GM21360 (cell line): ENCODE results near the gene RNFT2.

Experiments used
- ATAC-seq: cut with Tn5 transposase; IDR thresholded peaks from one replicate; pipeline ENCODE4 v1.9.1; 2021; ENCODE audit warnings: mild to moderate bottlenecking, moderate library complexity; ENCODE audit not compliant: unreplicated experiment

Gene RNFT2

GRCh38 chr12:116709768-116710167, 28.3 kb upstream of the RNFT2 start:
- no peak for ATAC-seq

GRCh38 chr12:116710370-116711150, 27.6 kb upstream of the RNFT2 start:
- no peak for ATAC-seq

DNA sequence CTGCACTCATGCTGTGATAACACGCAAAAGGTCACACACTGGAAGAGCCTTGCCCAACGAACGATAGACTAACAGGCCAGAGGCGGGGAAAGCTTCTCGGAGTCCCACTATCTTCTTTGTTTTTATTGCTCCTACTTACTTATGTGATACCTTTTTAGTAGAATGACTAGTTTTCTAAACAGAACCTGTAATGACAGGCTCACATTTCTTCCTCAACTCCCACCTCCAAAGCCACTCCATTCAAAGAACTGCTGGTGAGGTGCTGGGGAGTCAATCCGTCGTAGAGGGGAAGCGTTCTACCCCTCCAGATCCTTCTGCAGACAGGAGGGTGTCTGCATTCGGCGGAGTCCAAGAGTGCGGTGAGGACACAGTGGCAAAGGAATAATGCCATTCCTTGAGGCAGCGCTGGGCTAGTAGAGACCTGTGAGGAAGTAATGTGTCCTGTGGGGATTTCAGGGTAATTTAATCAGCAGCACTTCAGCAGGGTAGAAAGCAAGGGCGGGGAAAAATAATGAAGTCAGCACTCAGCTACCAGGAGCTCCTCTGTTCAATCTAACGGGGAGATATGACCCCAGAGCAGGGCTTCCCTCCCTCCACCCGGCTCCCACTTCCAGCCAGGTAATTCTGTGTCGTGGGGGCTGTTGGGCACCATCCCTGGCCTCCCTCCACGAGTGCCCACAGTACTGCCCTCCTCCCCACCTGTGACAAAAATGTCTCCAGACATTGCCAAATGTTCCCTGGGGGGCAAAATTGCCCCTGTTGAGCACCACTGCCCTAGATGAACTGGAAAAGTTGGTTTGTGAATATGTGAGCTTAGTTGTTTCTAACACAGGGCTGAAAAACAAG, 25.4 kb upstream of the RNFT2 start:
- ATAC-seq: no peak

DNA sequence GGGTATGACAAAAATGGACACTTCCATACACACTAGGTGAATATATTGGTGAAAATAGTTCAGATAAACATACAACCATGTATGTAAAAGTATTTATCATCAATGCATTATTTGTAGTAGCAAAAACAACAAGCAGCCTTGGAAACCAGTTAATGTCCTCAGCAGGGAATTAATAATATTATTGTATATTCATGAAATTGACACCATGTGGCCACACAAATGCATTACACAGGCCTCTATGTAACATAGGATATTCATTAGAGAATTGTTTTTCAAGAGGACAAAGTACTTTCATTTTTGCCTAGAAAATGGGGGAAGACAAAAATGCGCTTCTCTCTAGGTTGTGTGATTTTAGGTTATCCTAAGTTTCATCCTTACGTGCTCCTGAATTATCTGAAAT, 24.6 kb upstream of the RNFT2 start:
- ATAC-seq: no peak

DNA sequence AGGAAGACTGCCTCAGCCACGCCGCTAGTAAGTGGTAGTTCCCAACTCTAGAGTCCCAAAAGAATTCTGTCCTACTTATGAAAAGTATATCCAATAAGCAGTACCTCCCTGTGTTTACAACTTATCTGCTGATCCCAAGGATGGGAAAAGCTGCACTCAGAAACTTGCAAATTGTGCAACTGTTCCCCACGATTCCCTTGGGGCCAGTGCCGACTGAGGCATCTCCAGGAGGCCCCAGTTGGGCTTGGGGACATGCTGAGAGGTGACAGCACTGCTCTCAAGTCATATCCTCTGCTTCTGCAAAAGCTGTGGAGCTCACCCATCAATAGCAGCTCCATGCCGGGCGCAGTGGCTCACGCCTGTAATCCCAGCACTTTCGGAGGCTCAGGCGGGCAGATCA, 23.9 kb upstream of the RNFT2 start:
- no peak for ATAC-seq

DNA sequence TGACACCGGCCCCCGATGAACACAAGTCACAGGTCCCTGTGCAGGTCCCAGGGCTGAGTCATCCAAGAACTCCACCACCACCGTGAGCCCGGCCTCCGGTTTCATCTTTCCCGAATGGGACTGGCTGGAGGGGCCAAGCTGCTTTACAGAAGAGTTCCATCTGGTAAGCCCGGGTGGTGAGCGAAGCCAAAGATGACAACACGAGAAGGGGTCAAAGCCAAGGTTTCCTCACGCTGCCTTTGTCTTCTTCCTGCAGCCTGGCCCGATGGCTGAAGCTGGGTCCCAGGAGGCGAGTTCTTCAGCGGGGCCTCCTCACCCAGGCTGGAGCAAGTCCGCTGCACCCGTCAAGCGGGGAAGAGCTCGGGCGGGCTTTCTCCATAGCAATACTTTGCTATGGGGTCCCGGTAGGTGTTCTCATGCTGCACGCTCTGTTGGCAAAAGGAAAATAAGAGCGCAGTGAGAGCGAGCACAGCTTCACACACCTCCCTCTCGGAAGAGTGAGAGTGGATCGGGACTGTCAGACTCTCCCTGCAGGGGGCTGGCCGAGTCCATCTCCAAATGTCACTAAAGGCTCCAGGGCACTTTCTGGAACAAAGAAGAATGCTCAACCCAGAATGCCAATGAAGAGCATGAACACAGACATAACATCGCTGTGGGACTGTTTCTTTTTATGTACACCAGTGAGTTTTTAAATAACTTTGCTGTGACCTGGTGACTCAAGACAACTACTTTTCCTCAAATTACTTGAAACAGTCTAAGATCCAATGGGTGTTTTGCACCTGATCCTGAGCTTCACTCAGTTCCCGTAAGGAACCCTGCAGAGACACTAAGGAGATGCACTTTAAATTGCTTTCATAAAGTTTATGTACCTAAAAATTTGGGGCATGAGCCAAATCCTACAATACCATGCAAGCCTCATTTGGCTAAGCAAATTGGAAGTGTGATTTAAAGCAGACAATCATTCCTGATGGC, 20.4 kb upstream of the RNFT2 start:
- no peak for ATAC-seq

DNA sequence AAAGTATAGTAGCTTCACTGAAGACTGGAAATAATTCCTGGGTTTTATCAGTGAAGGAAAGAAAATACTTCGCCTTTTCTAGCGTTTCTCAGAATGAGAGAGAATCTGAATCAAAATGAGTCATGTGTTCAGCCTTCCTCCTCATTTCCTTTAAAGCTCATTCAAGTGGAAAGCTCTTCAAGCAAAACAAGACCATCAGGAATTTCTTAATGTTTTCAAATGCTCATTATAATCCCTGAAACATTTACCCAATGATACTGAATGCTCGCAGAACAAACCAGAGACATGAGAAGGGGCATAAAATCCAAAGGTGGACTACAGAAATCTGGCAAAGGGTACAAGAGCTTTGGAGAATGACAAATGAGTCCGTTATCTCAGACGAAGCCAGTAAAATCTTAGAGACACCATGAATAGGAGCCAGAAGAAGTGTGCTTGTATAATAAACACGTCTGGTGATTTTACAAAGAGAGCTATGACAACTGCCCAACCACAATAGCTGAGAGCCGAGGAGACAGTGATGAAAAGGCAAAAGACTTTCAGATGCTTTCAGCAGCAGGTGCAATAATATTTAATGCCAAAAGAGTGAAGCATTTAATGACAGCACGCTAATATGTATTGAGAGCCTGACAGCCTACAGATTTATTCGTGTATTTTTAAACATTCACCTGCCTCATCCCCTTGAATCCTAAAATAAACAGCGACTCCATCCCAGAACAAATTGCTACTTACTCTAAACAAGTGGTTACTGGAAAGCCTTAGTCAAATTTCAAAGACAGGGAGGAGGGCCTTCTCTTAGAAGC, 19.3 kb upstream of the RNFT2 start:
- no peak for ATAC-seq

GRCh38 chr12:116719731-116720528, 18.2 kb upstream of the RNFT2 start:
- ATAC-seq: no peak

DNA sequence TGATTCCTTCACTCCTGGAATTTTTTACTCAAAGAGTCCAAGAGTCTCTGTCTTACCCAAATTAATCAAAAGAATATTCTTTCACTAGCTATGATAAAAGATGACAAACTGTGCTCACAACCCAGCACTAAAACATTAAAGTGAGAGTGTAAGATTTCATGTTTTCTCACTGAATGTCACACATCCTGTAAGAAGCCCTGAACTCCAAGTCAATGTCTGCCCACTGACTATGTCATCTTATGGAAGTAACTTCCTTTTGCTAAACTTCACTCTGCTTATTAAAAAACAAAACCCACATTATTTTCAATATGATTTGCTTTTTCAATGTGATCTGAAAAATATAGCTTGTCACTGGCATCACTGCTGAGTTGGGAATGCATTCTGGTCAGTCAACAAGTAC, 15.9 kb upstream of the RNFT2 start:
- no peak for ATAC-seq

DNA sequence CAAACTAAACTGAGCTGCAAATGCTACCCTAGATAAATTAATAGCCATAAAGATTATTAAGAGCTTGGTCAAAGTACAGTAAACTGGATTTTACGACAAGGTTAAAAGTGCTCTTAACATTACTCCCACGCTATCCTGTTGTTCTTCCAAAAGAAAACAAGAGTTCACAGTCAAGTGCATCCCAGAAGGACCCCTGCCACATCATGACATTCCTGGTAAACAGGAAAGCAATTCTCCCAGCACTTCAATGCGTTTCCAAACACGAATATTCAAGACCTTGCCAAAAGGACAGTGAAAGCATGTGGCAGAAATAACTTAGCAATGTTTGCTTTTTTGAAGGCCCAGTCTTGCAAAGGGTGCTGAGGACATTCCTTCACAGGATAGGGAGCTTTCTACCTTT, 11.4 kb upstream of the RNFT2 start:
- ATAC-seq: no peak

- ATAC-seq: no peak
Observed at GRCh38 chr12:116727261-116727660, 10.9 kb upstream of the RNFT2 start.

- ATAC-seq: no peak
Observed at GRCh38 chr12:116727891-116728290, 10.2 kb upstream of the RNFT2 start.

GRCh38 chr12:116731801-116732200, 6.3 kb upstream of the RNFT2 start:
- no peak for ATAC-seq

DNA sequence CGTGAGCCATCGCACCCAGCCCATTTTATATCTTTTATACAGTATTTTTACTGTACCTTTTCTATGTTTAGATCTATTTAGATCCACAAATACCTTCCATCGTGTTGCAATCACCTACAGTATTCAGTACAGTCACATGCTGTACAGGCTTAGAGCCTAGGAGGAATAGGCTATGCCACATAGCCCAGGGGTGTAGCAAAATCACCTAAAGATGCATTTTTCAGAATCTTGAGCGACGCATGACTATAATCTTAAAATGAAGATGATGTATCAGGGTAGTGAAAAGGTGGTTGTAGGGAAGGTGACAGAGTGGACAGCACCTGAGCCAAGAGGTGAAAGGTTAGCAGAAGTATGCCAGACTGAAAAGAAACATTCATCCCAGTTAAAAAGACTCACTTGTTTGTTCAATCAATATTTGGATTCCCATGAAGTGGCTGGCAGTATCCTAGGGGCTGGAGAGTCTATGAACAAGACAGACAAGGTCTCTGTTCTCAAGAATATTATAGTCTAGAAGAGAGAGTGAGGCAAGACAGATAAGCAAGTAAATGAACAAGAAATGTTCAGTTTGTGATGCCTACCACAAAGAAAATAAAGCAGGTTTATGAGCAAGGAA, 3.9 kb upstream of the RNFT2 start:
- no peak for ATAC-seq

DNA sequence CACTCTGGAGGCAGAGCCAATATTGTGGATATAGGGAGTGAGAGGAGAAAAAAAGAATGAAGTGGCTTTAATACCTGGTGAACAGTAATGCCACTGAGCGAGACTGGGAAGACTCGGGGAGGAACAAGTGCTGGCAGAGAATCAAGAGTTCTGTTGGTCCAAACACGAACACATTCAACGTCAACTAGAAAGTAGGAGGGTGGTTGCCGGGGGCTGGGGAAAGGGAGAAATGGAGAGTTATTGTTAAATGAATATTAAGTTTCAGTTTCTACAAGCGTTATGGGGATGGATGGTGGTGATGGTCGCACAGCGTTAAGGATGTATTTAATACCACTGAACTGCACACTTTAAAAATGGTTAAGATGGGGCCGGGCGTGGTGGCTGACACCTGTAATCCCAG, 3.0 kb upstream of the RNFT2 start:
- ATAC-seq: no peak

DNA sequence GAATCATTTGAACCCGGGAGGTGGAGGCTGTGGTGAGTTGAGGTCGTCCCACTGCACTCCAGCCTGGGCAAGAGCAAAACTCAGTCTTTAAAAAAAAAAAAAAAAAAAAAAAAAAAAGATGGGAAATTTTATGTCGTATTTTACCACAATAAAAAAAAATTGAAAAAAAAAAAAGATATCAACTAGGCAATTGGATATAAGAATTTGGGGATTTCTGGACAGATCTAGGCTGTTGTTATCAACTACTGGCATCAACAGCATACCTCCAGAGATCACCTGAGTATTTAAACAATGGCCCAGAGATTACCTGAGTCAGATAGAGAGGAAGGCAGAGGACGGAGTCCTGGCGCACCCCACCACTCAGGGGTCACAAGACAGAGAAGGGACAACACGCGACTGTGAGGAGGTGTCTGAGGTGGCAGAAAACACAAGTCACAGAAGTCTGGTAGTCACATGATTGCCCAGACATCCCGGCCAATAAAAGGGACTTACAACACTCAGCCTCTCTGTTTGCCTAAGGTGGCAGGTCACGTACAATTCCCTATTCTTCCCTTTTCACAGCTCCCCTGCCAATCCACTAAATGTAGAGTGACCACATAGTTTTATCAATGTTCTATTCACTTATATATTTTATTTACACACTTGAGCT, 2.0 kb upstream of the RNFT2 start:
- no peak for ATAC-seq

DNA sequence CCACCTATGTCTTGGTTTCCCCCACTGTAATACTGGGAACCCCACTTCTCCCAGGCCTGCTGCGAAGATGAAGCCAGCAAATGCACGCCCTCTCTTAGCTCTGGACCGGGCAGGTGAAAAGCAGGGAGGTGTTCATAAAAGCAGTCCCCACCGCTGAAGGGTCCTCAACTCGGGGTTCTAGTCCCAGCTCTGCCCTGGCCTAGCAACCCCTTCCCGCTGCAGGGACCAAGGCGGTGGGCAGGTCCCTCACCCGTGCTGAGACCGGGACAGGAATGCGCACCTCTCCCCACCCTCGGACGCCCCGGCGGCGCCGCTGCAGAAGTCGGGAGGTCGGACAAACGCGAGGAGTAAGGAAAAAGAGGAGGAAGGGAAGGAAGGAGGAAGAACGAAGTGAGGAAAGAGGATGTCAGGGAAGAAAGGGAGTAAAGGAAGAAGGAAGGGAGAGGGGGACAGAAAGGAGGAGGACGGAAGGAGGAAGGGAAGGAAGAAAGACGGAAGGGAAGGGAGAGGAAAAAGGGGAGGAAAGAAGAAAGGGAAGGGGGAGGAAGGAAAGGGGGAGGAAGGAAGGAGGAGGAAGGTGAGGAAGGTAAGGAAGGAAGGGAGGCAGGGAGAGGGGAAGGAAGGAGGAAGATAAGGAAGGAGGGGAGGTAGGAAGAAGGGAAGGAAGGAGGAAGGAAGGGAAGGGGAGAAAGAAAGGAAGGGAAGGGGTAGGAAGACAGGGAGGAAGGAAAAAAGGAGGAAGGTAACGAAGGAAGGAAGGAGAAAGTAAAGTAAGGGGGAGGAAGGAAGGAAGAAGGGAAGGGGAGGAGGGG, 947 bp upstream of the RNFT2 start:
- no peak for ATAC-seq

DNA sequence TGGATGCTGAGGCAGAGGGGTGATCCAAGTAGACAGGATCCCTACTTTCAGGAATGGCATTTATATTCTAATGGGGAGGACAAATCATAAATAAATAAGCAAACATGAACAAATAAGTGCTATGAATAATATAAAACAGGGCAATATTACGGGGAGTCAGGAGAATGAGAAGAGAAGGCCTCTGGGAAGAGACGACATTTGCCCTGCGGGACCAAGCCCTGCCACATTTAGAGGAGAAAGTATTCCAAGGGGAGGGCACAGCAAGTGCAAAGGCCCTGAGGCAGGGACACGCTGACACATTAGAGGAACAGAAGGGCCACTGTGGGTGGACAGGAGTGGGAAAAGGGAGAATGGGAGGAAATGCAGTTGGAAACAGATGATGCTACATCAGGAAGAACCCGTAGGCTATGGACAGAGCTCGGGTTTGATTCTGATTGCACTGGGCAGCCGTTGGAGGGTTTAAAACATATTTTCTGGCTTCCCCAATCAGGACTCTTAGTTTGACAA, 1.3 kb downstream of the RNFT2 start:
- ATAC-seq: no peak
